ENCODE data around the gene RNF144A. TPM values are rescaled to one million over a fixed set of nuclear protein-coding genes. Genes with fewer than 3 reads are reported as not detected.

Gene RNF144A
- total RNA-seq, 1 experiment from 2014 or later = 13.6 TPM

- H3K36me3 ChIP-seq (ENCODE audit: insufficient read depth, low read length, poor library complexity, severe bottlenecking) = no peaks in the 10 kb centered on the region
- POLR2A ChIA-PET (ENCODE audit: low non-redundant PET) = no interaction called here
- no peaks in the 10 kb centered on the region for H3K4me1 ChIP-seq (ENCODE audit: insufficient read depth, low read length, poor library complexity, severe bottlenecking)
- DNase-seq (ENCODE audit: low spot score) = no peak
- intact Hi-C loops (cut with micrococcal nuclease; ENCODE audit: unreplicated experiment) = no loop called here
- no peak overlapping the region for H3K27ac ChIP-seq (ENCODE audit: low read depth, low read length, poor library complexity, severe bottlenecking)
- CTCF ChIA-PET = no interaction called here
- TF ChIP-seq CTCF (conservative IDR thresholded peaks at IDR 0.05; ENCODE audit: low read depth, low read length) (no peak), EZH2 (IDR thresholded peaks at IDR 0.05; ENCODE audit: borderline replicate concordance, low read depth, low read length, poor library complexity, severe bottlenecking) (no peak)
- BruUV-seq (replicated peaks) = no TSS peak
- no peaks in the 10 kb centered on the region for H3K9me3 ChIP-seq (ENCODE audit: low read depth, low read length, poor library complexity, severe bottlenecking)
- H3K27me3 ChIP-seq (replicated peaks; ENCODE audit: insufficient read depth, low read depth, low read length, poor library complexity) = no peaks in the 10 kb centered on the region
- no peak overlapping the region for H3K4me3 ChIP-seq (ENCODE audit: low read depth, low read length, poor library complexity, severe bottlenecking)
Measured at GRCh38 chr2:6937157-6937556, 19.9 kb downstream of the RNF144A start.

DNA sequence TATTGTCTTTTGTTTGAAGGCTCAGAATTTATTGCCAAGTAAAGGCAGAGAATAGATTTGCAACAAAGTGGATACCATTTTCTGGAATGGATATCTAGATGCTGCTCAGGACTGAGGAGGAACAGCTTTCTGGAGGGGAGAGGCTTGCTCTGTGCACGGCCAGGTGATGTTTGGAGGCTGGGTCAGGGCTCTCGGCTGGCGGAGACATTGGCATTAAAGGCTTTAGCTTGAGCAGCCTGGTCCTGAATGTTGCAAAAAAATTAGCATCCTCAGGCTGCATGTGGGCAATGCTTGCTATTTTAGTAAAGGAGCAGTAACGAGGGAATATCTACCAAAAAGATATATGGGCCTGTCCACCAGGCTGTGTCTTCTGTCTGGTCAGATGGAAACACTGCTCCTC lies 20.4 kb downstream of the RNF144A start:
- H3K36me3 ChIP-seq (ENCODE audit: insufficient read depth, low read length, poor library complexity, severe bottlenecking) = no peaks in the 10 kb centered on the region
- BruUV-seq (replicated peaks) = no TSS peak
- H3K4me1 ChIP-seq (ENCODE audit: insufficient read depth, low read length, poor library complexity, severe bottlenecking) = no peaks in the 10 kb centered on the region
- H3K27me3 ChIP-seq (replicated peaks; ENCODE audit: insufficient read depth, low read depth, low read length, poor library complexity) = no peaks in the 10 kb centered on the region
- CTCF ChIA-PET = no interaction called here
- TF ChIP-seq EZH2 (IDR thresholded peaks at IDR 0.05; ENCODE audit: borderline replicate concordance, low read depth, low read length, poor library complexity, severe bottlenecking) (no peak), CTCF (conservative IDR thresholded peaks at IDR 0.05; ENCODE audit: low read depth, low read length) (no peak)
- POLR2A ChIA-PET (ENCODE audit: low non-redundant PET) = interaction anchor here (0.7 kb wide), 1 partner anchor 927 kb away, joined by 16 read pairs; no protein-coding TSS in a partner anchor
- intact Hi-C loops (cut with micrococcal nuclease; ENCODE audit: unreplicated experiment) = no loop called here
- DNase-seq (ENCODE audit: low spot score) = no peak
- H3K4me3 ChIP-seq (ENCODE audit: low read depth, low read length, poor library complexity, severe bottlenecking) = no peak overlapping the region
- H3K27ac ChIP-seq (ENCODE audit: low read depth, low read length, poor library complexity, severe bottlenecking) = no peak overlapping the region
- no peaks in the 10 kb centered on the region for H3K9me3 ChIP-seq (ENCODE audit: low read depth, low read length, poor library complexity, severe bottlenecking)

GRCh38 chr2:6939071-6939470 lies 21.9 kb downstream of the RNF144A start:
- ChIA-PET CTCF (no interaction called here), POLR2A (ENCODE audit: low non-redundant PET) (no interaction called here)
- no peaks in the 10 kb centered on the region for H3K4me1 ChIP-seq (ENCODE audit: insufficient read depth, low read length, poor library complexity, severe bottlenecking)
- no peaks in the 10 kb centered on the region for H3K9me3 ChIP-seq (ENCODE audit: low read depth, low read length, poor library complexity, severe bottlenecking)
- H3K27ac ChIP-seq (ENCODE audit: low read depth, low read length, poor library complexity, severe bottlenecking) = no peak overlapping the region
- TF ChIP-seq CTCF (conservative IDR thresholded peaks at IDR 0.05; ENCODE audit: low read depth, low read length) (no peak), EZH2 (IDR thresholded peaks at IDR 0.05; ENCODE audit: borderline replicate concordance, low read depth, low read length, poor library complexity, severe bottlenecking) (no peak)
- H3K4me3 ChIP-seq (ENCODE audit: low read depth, low read length, poor library complexity, severe bottlenecking) = no peak overlapping the region
- no peaks in the 10 kb centered on the region for H3K27me3 ChIP-seq (replicated peaks; ENCODE audit: insufficient read depth, low read depth, low read length, poor library complexity)
- DNase-seq (ENCODE audit: low spot score) = no peak
- intact Hi-C loops (cut with micrococcal nuclease; ENCODE audit: unreplicated experiment) = no loop called here
- no peaks in the 10 kb centered on the region for H3K36me3 ChIP-seq (ENCODE audit: insufficient read depth, low read length, poor library complexity, severe bottlenecking)
- no TSS peak for BruUV-seq (replicated peaks)

All from A673 (cell line).